ENCODE measurements around the gene BBS10. TPM values are rescaled to one million over a fixed set of nuclear protein-coding genes. Genes with fewer than 3 reads are reported as not detected.

BBS10 gene
- total and polyA plus RNA-seq, 7 donors = 1.2 to 15.0 (median 6.1) TPM

- H3K4me1 ChIP-seq = no peaks in the 10 kb centered on the region
- H3K27me3 ChIP-seq = no peaks in the 10 kb centered on the region
- no peak for DNase-seq
- no peaks in the 10 kb centered on the region for H3K36me3 ChIP-seq
- H3K27ac ChIP-seq = no peak overlapping the region
- 94 to 95% methylated on average over 1 of the region's 1 CpG for WGBS, 2 donors
- no peaks in the 10 kb centered on the region for H3K9me3 ChIP-seq
- TF ChIP-seq CTCF (IDR thresholded peaks at IDR 0.05) (no peak), POLR2A (IDR thresholded peaks at IDR 0.05) (no peak), EP300 (IDR thresholded peaks at IDR 0.05) (no peak), POLR2AphosphoS5 (IDR thresholded peaks at IDR 0.05) (no peak)
- no peak overlapping the region for H3K4me3 ChIP-seq
- intact Hi-C loops (cut with DNase I) = no loop called here
Measured at GRCh38 chr12:76318773-76319594, 29.2 kb downstream of the BBS10 start.

- WGBS, 2 donors = 27 to 68% methylated on average over 1 of the region's 1 CpG
- Histone ChIP-seq H3K4me3 (no peak overlapping the region), H3K27ac (no peak overlapping the region), H3K9me3 (no peaks in the 10 kb centered on the region), H3K4me1 (no peaks in the 10 kb centered on the region), H3K27me3 (no peaks in the 10 kb centered on the region), H3K36me3 (no peaks in the 10 kb centered on the region)
- no peak for DNase-seq
- TF ChIP-seq CTCF (IDR thresholded peaks at IDR 0.05) (no peak), POLR2A (IDR thresholded peaks at IDR 0.05) (no peak), EP300 (IDR thresholded peaks at IDR 0.05) (no peak), POLR2AphosphoS5 (IDR thresholded peaks at IDR 0.05) (no peak)
- intact Hi-C loops (cut with DNase I) = no loop called here
Measured at GRCh38 chr12:76317976-76318375, 30.2 kb downstream of the BBS10 start.

- no peak overlapping the region for H3K27ac ChIP-seq
- H3K27me3 ChIP-seq = no peaks in the 10 kb centered on the region
- DNase-seq = no peak
- H3K4me1 ChIP-seq = no peaks in the 10 kb centered on the region
- intact Hi-C loops (cut with DNase I) = no loop called here
- H3K9me3 ChIP-seq = no peaks in the 10 kb centered on the region
- TF ChIP-seq CTCF (IDR thresholded peaks at IDR 0.05) (no peak), POLR2A (IDR thresholded peaks at IDR 0.05) (no peak), POLR2AphosphoS5 (IDR thresholded peaks at IDR 0.05) (no peak), EP300 (IDR thresholded peaks at IDR 0.05) (no peak)
- WGBS, 2 donors = 81 to 87% methylated on average over 7 of the region's 7 CpGs
- H3K4me3 ChIP-seq = no peak overlapping the region
- no peaks in the 10 kb centered on the region for H3K36me3 ChIP-seq
Measured at GRCh38 chr12:76316468-76316867, 31.7 kb downstream of the BBS10 start.

DNA sequence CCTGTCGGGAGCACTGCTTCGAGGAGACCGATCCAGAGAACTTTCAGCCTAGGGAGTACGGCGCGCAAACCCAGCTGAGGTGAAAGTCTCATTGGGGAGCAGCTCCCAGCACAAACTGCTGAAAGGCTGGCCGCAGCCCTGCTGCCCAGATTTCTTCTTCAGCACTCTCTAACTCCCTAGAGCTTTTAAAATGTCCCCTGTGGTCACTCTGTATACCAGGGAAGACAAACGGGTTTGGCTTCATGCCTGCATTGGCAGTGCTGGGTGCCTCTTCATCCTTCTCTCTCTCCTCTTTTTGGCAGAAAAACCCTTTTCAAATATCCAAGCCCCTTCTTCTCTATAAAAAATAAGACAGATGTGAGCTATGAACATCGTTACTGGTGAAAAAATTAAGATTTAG, 34.9 kb downstream of the BBS10 start:
- TF ChIP-seq POLR2A (IDR thresholded peaks at IDR 0.05) = no peak
- TF ChIP-seq POLR2AphosphoS5 (IDR thresholded peaks at IDR 0.05) = no peak
- no peak for TF ChIP-seq EP300 (IDR thresholded peaks at IDR 0.05)
- TF ChIP-seq CTCF (IDR thresholded peaks at IDR 0.05) = no peak
- H3K4me3 ChIP-seq = no peak overlapping the region
- H3K27me3 ChIP-seq = no peaks in the 10 kb centered on the region
- DNase-seq = no peak
- WGBS, 2 donors = 75 to 88% methylated on average over 9 of the region's 9 CpGs
- H3K36me3 ChIP-seq = no peaks in the 10 kb centered on the region
- no peaks in the 10 kb centered on the region for H3K4me1 ChIP-seq
- H3K9me3 ChIP-seq = no peaks in the 10 kb centered on the region
- no peak overlapping the region for H3K27ac ChIP-seq
- intact Hi-C loops (cut with DNase I) = no loop called here
